ENCODE results near the gene PRODH2. TPM values are rescaled to one million over a fixed set of nuclear protein-coding genes. Genes with fewer than 3 reads are reported as not detected.

PRODH2 gene
- total RNA-seq, 1 donor from 2014 or later = not detected

DNA sequence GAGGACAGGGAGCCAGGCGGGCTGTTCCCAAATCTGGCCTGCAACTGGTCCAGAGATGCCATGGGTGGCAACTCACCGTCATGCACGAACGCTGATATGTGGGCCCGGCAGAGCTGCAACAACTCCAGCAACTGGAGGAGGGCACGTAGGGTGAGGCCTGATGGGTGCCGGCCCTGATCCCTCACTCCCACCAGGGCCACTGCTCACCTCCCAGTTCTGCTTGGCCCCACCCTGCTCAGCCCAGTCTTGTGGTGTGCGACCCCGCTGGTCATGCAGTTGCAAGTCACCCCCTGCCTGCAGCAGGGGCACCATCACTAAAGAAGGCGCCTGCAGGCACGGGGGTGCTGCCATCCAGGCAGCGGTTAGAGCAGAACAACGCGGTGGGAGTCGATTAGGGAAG, 20.3 kb downstream of the PRODH2 start:
- Mint-ChIP-seq H3K4me1 (ENCODE audit: unreplicated experiment) (no peaks in the 10 kb centered on the region), H3K4me3 (ENCODE audit: unreplicated experiment) (no peak overlapping the region)
- TF ChIP-seq CTCF (IDR thresholded peaks at IDR 0.05; ENCODE audit: unreplicated experiment) = no peak

GRCh38 chr19:35791814-35792279, 20.8 kb downstream of the PRODH2 start:
- no peak overlapping the region for H3K4me3 Mint-ChIP-seq (ENCODE audit: unreplicated experiment)

More for the DNA sequence above, 20.3 kb downstream of the PRODH2 start:
- Mint-ChIP-seq H3K27me3 (ENCODE audit: unreplicated experiment) (peaks cover 11% of the 10 kb centered on the region), H3K9me3 (ENCODE audit: unreplicated experiment) (no peaks in the 10 kb centered on the region), H3K27ac (ENCODE audit: unreplicated experiment) (no peak overlapping the region), H3K36me3 (ENCODE audit: low read depth, unreplicated experiment) (no peaks in the 10 kb centered on the region)
- no peak for DNase-seq (ENCODE audit: low spot score)

DNA sequence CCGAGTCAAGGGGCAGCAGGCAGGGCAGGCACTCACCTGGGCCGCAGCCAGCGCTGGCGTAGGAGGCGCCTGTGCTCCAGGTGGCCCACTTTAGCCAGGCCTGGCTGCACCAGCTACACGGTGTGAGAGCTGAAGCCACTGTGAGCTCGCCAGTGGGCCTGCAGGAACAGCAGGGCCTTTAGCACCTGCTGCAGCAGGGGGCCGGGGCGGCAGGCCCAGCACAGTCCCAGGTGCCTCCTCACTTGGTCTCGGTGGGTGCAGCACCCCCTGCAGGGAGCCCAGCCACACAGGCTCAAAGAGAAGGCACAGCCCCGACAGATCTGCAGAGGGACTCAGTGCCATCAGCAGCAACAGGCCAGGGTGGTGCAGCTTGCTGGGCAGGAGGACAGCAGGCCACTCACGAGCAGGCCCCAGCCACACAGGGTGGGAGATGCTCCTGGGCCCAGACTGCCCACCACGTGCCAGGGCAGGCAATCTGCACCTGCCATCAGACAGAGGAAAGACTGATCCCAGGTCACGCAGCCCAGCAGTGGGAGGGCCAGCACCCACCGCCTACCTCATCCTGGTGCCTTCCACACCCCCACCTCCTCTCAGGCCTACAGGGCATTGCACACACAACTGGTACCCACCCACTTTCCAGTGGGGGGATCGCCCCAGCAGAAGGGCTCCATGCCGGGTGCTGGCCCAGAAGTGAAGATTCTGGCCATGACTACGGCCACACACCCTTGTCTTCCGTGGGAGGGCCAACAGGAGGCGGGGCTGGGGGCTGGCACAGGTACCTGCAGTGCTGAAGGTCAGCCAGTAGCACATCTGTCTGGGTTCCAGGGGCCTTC, 21.4 kb downstream of the PRODH2 start:
- no peaks in the 10 kb centered on the region for H3K9me3 Mint-ChIP-seq (ENCODE audit: unreplicated experiment)
- peaks cover 6% of the 10 kb centered on the region for H3K27me3 Mint-ChIP-seq (ENCODE audit: unreplicated experiment)
- no peaks in the 10 kb centered on the region for H3K4me1 Mint-ChIP-seq (ENCODE audit: unreplicated experiment)
- no peak for DNase-seq (ENCODE audit: low spot score)
- no peak overlapping the region for H3K27ac Mint-ChIP-seq (ENCODE audit: unreplicated experiment)
- TF ChIP-seq CTCF (IDR thresholded peaks at IDR 0.05; ENCODE audit: unreplicated experiment) = peak; percentile 24
- H3K36me3 Mint-ChIP-seq (ENCODE audit: low read depth, unreplicated experiment) = no peaks in the 10 kb centered on the region
- no peak overlapping the region for H3K4me3 Mint-ChIP-seq (ENCODE audit: unreplicated experiment)

More at GRCh38 chr19:35791814-35792279, 20.8 kb downstream of the PRODH2 start:
- Mint-ChIP-seq H3K9me3 (ENCODE audit: unreplicated experiment) (no peaks in the 10 kb centered on the region), H3K4me1 (ENCODE audit: unreplicated experiment) (no peaks in the 10 kb centered on the region), H3K27ac (ENCODE audit: unreplicated experiment) (no peak overlapping the region), H3K27me3 (ENCODE audit: unreplicated experiment) (peaks cover 7% of the 10 kb centered on the region), H3K36me3 (ENCODE audit: low read depth, unreplicated experiment) (no peaks in the 10 kb centered on the region)
- TF ChIP-seq CTCF (IDR thresholded peaks at IDR 0.05; ENCODE audit: unreplicated experiment) = no peak
- DNase-seq (ENCODE audit: low spot score) = no peak

- DNase-seq (ENCODE audit: low spot score) = no peak
- Mint-ChIP-seq H3K9me3 (ENCODE audit: unreplicated experiment) (no peaks in the 10 kb centered on the region), H3K36me3 (ENCODE audit: low read depth, unreplicated experiment) (no peaks in the 10 kb centered on the region), H3K27ac (ENCODE audit: unreplicated experiment) (no peak overlapping the region), H3K4me1 (ENCODE audit: unreplicated experiment) (no peaks in the 10 kb centered on the region), H3K27me3 (ENCODE audit: unreplicated experiment) (peaks cover 10% of the 10 kb centered on the region), H3K4me3 (ENCODE audit: unreplicated experiment) (no peak overlapping the region)
- no peak for TF ChIP-seq CTCF (IDR thresholded peaks at IDR 0.05; ENCODE audit: unreplicated experiment)
Measured at GRCh38 chr19:35789978-35790944, 22.4 kb downstream of the PRODH2 start.
